ENCODE measurements around the gene SLBP. TPM values are rescaled to one million over a fixed set of nuclear protein-coding genes. Genes with fewer than 3 reads are reported as not detected.

SLBP gene
- total and polyA plus RNA-seq, 2 experiments from 2014 or later = 39.9 to 62.0 TPM

DNA sequence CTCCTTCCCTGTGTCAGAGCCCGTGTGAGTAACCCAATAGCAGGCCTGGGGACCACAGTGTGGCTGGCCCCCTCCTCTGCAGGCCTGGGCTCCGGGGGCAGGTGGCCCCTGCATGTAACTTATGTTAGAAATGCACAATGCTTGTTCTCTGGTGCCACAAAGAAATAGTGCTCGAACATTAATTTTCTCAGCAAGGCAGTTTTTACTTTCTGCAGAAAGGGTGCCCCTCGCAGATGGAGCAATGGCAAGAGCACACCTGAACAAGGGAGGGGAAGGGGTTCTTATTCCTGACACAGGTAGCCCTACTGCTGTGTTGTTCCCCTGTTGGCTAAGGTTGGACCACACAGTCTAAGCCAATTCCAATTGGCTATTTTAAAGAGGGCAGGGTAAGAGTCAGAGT is 26.3 kb upstream of the SLBP start:
- Histone ChIP-seq H3K4me1 (ENCODE audit: low read depth) (no peaks in the 10 kb centered on the region), H3K9me3 (ENCODE audit: low read depth) (no peaks in the 10 kb centered on the region), H3K4me3 (no peak overlapping the region), H3K27ac (no peak overlapping the region), H3K27me3 (no peaks in the 10 kb centered on the region), H3K36me3 (peaks cover 10% of the 10 kb centered on the region)
- no peak for DNase-seq (ENCODE audit: low read depth in 1 of 2, low spot score in 1 of 2)
- TF ChIP-seq, protein P1, sequence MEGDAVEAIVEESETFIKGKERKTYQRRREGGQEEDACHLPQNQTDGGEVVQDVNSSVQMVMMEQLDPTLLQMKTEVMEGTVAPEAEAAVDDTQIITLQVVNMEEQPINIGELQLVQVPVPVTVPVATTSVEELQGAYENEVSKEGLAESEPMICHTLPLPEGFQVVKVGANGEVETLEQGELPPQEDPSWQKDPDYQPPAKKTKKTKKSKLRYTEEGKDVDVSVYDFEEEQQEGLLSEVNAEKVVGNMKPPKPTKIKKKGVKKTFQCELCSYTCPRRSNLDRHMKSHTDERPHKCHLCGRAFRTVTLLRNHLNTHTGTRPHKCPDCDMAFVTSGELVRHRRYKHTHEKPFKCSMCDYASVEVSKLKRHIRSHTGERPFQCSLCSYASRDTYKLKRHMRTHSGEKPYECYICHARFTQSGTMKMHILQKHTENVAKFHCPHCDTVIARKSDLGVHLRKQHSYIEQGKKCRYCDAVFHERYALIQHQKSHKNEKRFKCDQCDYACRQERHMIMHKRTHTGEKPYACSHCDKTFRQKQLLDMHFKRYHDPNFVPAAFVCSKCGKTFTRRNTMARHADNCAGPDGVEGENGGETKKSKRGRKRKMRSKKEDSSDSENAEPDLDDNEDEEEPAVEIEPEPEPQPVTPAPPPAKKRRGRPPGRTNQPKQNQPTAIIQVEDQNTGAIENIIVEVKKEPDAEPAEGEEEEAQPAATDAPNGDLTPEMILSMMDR (IDR thresholded peaks at IDR 0.05; ENCODE audit: low read depth, low read length) = no peak

DNA sequence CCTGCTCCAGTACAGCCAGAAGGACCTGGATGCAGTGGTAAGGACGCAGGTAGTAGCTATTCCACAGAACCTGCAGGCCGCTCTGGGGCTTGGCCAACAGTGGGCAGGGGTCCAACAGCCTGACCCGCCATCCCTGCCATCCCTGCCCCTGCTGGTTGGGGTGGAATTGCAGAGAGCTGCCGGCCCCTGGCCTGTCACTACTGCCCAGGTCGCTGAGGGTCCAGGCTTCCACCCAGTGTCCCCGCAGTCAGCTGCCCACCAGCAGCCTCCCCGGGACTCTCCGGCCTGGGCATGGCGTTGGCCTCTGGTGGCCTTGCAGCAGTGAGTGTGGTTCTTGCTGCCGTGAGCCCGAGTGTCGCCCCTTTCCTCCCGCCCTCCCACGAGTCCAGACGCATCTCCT is 25.5 kb upstream of the SLBP start:
- Histone ChIP-seq H3K27me3 (no peaks in the 10 kb centered on the region), H3K9me3 (ENCODE audit: low read depth) (no peaks in the 10 kb centered on the region), H3K36me3 (peaks cover 10% of the 10 kb centered on the region), H3K27ac (no peak overlapping the region), H3K4me1 (ENCODE audit: low read depth) (no peaks in the 10 kb centered on the region), H3K4me3 (no peak overlapping the region)
- DNase-seq (ENCODE audit: low read depth in 1 of 2, low spot score in 1 of 2) = no peak
- TF ChIP-seq, protein P1 (IDR thresholded peaks at IDR 0.05; ENCODE audit: low read depth, low read length) = no peak

DNA sequence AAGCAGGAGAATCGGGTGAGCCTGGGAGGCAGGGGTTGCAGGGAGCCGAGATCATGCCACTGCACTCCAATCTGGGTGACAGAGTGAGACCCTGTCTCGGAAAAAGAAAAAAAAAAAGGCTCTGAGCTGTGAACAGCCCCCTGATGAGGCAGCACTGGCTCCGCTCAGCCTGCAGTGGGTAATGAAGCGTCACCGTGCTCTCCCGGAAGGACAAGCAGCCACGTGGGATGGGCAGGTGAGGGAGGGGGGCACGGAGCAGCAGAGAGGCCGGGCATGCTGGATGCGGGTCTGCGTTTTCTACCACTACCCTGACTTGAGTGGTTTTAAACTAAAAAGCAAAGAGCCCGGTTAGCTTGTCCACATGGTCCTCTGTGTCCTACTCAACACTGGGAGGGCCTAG is 24.7 kb upstream of the SLBP start:
- Histone ChIP-seq H3K27me3 (no peaks in the 10 kb centered on the region), H3K27ac (no peak overlapping the region), H3K36me3 (peaks cover 10% of the 10 kb centered on the region), H3K4me3 (no peak overlapping the region), H3K4me1 (ENCODE audit: low read depth) (no peaks in the 10 kb centered on the region), H3K9me3 (ENCODE audit: low read depth) (no peaks in the 10 kb centered on the region)
- TF ChIP-seq, protein P1 (IDR thresholded peaks at IDR 0.05; ENCODE audit: low read depth, low read length) = no peak
- no peak for DNase-seq (ENCODE audit: low read depth in 1 of 2, low spot score in 1 of 2)

DNA sequence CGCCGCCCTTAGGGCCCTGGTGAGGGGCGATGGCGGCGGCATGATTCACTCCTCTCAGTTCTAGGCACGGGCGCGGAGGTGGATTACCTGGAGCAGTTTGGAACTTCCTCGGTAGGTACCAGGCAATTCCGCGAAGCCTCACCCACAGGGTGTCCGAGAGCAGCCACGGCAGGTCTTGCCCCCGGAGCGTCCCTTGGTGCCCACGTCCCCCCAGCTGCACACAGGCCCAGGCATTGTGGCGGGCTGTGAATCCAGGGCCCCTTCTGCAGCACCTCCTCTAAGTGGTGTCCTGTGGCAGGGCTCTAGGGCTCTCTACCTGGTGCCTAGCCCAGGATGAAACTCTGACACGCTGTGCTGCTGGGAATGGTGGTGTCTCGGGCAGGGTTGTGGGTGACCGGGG is 23.1 kb upstream of the SLBP start:
- no peaks in the 10 kb centered on the region for H3K4me1 ChIP-seq (ENCODE audit: low read depth)
- no peaks in the 10 kb centered on the region for H3K9me3 ChIP-seq (ENCODE audit: low read depth)
- H3K4me3 ChIP-seq = no peak overlapping the region
- no peaks in the 10 kb centered on the region for H3K27me3 ChIP-seq
- DNase-seq (ENCODE audit: low read depth in 1 of 2, low spot score in 1 of 2) = no peak
- H3K27ac ChIP-seq = no peak overlapping the region
- H3K36me3 ChIP-seq = peaks cover 9% of the 10 kb centered on the region
- TF ChIP-seq, protein P1 (IDR thresholded peaks at IDR 0.05; ENCODE audit: low read depth, low read length) = no peak

DNA sequence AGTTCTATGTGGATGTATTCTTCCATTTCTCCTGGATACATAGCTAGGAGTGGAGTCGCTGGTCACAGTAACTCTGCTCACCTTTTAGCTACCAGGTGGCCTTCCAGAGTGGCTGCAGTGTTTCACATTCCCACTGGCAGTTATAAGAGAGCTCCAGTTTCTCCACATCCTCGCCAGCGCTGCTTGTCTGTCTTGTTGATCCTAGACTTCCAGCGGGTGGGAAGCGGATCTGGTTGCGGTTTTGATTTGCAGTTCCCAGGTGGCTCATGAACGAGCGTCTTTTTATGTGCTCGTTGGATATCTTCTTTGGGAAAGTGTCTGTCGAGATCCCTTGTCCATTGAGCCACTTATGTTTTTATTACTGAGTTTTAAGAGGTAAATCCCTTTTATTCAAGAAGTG is 20.8 kb upstream of the SLBP start:
- H3K4me3 ChIP-seq = no peak overlapping the region
- no peaks in the 10 kb centered on the region for H3K4me1 ChIP-seq (ENCODE audit: low read depth)
- H3K9me3 ChIP-seq (ENCODE audit: low read depth) = no peaks in the 10 kb centered on the region
- no peak for DNase-seq (ENCODE audit: low read depth in 1 of 2, low spot score in 1 of 2)
- TF ChIP-seq, protein P1 (IDR thresholded peaks at IDR 0.05; ENCODE audit: low read depth, low read length) = no peak
- H3K36me3 ChIP-seq = peaks cover 15% of the 10 kb centered on the region
- no peak overlapping the region for H3K27ac ChIP-seq
- H3K27me3 ChIP-seq = no peaks in the 10 kb centered on the region

DNA sequence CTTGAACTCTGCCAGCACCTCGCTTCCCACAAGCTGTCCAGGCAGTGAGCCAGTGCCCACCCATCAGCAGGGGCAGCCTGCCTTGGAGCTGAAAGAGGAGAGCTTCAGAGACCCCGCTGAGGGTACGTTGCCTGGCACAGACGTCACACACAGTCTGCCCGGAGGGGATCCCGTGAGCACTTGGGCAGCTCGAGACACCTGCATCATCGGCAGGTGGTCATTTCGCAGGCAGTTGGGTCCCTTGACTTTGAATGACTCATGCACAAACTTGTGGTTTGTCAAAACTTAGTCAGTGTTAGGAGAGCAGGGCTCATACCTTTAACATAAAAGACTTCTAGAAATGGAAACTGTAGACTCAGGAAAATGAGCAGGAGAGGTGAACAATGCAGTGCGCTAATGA is 19.1 kb upstream of the SLBP start:
- Histone ChIP-seq H3K9me3 (ENCODE audit: low read depth) (no peaks in the 10 kb centered on the region), H3K4me1 (ENCODE audit: low read depth) (no peaks in the 10 kb centered on the region), H3K36me3 (peaks cover 16% of the 10 kb centered on the region), H3K4me3 (no peak overlapping the region), H3K27ac (no peak overlapping the region), H3K27me3 (no peaks in the 10 kb centered on the region)
- DNase-seq (ENCODE audit: low read depth in 1 of 2, low spot score in 1 of 2) = no peak
- TF ChIP-seq, protein P1 (IDR thresholded peaks at IDR 0.05; ENCODE audit: low read depth, low read length) = no peak
